Upper lobe of left lung (tissue), 4 donors: ENCODE results near the gene TP63.

Experiments used
- CTCF ChIP-seq, 6 experiments: fragments of 450-650 bp in 4 of 6; fragments of 200-600 bp in 2 of 6; sonication (generic) in 2 of 6; IDR thresholded peaks; one replicate each; pipeline ENCODE4 v1.5.1; 2016 to 2019; ENCODE audit warnings: antibody characterized with exemption in 6 of 6
- POLR2AphosphoS5 ChIP-seq, 2 donors: sonication (generic); formaldehyde crosslinking; IDR thresholded peaks; one replicate each; pipeline ENCODE4 v1.5.1; 2017; ENCODE audit warnings: antibody characterized with exemption in 2 of 2

- TF ChIP-seq CTCF (IDR thresholded peaks at IDR 0.05) = no peak
- TF ChIP-seq POLR2AphosphoS5 (IDR thresholded peaks at IDR 0.05) = no peak
Observed at GRCh38 chr3:189699885-189700284, 68.7 kb downstream of the TP63 start.
